K562 (cell line): ENCODE measurements around the gene ARHGEF10L.

Experiments used
- ADNP ChIP-seq: fragments of 200-800 bp; sonication (Bioruptor generic); IDR thresholded peaks from 2 replicates; pipeline ENCODE4 v1.6.1; 2016; ENCODE audit warnings: missing genetic modification characterization, missing compliant biosample characterization
- CEBPB ChIP-seq: fragments of 450-650 bp; IDR thresholded peaks from 2 replicates; pipeline ENCODE4 v1.6.1; 2016; ENCODE audit warnings: missing genetic modification characterization, missing compliant biosample characterization
- CTCF ChIP-seq, 3 experiments: IDR thresholded peaks in 2 of 3; conservative IDR thresholded peaks in 1 of 3; 2 replicates each; pipeline ENCODE4 v1.5.1; 2011 to 2012; ENCODE audit warnings: low read length in 3 of 3, mild to moderate bottlenecking in 3 of 3, control low read depth in 2 of 3, improper control_type of control experiment in 1 of 3, inconsistent platforms in 1 of 3, low read depth in 1 of 3, mixed read lengths in 1 of 3, moderate library complexity in 1 of 3; ENCODE audit not compliant: insufficient read depth in 2 of 3
- HIVEP1 ChIP-seq: fragments of 250-450 bp; sonication (Bioruptor Pico); IDR thresholded peaks from 2 replicates; pipeline ENCODE4 v1.4.0; 2020; ENCODE audit warnings: mild to moderate bottlenecking
- NFIC ChIP-seq: fragments of 450-650 bp; IDR thresholded peaks from 2 replicates; pipeline ENCODE4 v1.6.1; 2017; ENCODE audit warnings: mild to moderate bottlenecking, inconsistent platforms
- SMC3 ChIP-seq: conservative IDR thresholded peaks from 2 replicates; pipeline ENCODE4 v1.6.1; 2011; ENCODE audit warnings: low read depth, low read length, improper control_type of control experiment; ENCODE audit not compliant: insufficient read depth
- USF2 ChIP-seq: sonication (generic); formaldehyde crosslinking; IDR thresholded peaks from 2 replicates; pipeline ENCODE4 v1.5.0; 2020; ENCODE audit warnings: missing genetic modification reagents
- YY1 ChIP-seq, 3 experiments: IDR thresholded peaks; 2 replicates each; pipeline ENCODE4 v1.6.1; 2011; ENCODE audit warnings: low read length in 2 of 3, mild to moderate bottlenecking in 2 of 3, moderate library complexity in 2 of 3, borderline replicate concordance in 1 of 3, control low read depth in 1 of 3, low read depth in 1 of 3; ENCODE audit not compliant: insufficient read depth in 3 of 3, insufficient replicate concordance in 2 of 3, control insufficient read depth in 1 of 3, insufficient read length in 1 of 3; ENCODE audit errors: extremely low read depth in 1 of 3
- ZBTB7A ChIP-seq: IDR thresholded peaks from 2 replicates; pipeline ENCODE4 v1.6.1; 2011; ENCODE audit warnings: low read depth, mild to moderate bottlenecking, low read length, moderate library complexity, borderline replicate concordance; ENCODE audit not compliant: control insufficient read depth
- ZKSCAN8 ChIP-seq: fragments of 200-800 bp; sonication (Bioruptor generic); IDR thresholded peaks from 2 replicates; pipeline ENCODE4 v1.6.1; 2016; ENCODE audit warnings: missing genetic modification characterization, missing compliant biosample characterization
- ZZZ3 ChIP-seq: fragments of 450-650 bp; IDR thresholded peaks from 2 replicates; pipeline ENCODE4 v1.6.1; 2016; ENCODE audit warnings: antibody characterized with exemption, mild to moderate bottlenecking, moderate library complexity

DNA sequence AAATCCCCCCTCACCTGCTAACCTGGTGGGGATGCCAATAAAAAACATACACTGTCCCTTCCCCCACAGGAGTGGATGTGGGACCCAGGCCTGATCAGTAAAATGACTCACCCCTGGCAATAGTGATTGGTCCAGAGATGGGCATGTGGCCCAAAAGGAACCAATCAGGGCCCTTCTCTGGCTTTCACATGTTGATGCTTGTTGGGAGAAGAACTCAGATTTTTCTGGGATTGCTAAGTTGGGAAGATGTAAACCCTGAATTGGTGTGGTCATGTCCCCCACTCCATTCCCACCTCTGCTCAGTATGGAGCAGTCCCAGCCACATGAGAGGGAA is 172.0 kb downstream of the ARHGEF10L start:
- TF ChIP-seq YY1 (IDR thresholded peaks at IDR 0.05; ENCODE audit: borderline replicate concordance in 1 of 3, control insufficient read depth in 1 of 3, extremely low read depth in 1 of 3, insufficient read depth in 3 of 3, insufficient read length in 1 of 3, insufficient replicate concordance in 2 of 3, low read depth in 1 of 3, low read length in 2 of 3), result no peak
- peak; percentile 67 for TF ChIP-seq USF2 (CRISPR knock-in tag)
- TF ChIP-seq ZBTB7A, result no peak
- TF ChIP-seq CTCF (IDR thresholded peaks at IDR 0.05 in 2 of 3, conservative IDR thresholded peaks at IDR 0.05 in 1 of 3; ENCODE audit: insufficient read depth in 2 of 3, low read depth in 1 of 3, low read length in 3 of 3), result no peak
- TF ChIP-seq HIVEP1, result no peak
- TF ChIP-seq CEBPB, result no peak
- no peak for TF ChIP-seq NFIC
- no peak for TF ChIP-seq SMC3
- TF ChIP-seq ADNP (tag), result no peak
- no peak for TF ChIP-seq ZZZ3
- no peak for TF ChIP-seq ZKSCAN8 (CRISPR knock-in tag)
